ENCODE measurements around the gene SLC12A5.

- TF ChIP-seq POLR2A (IDR thresholded peaks at IDR 0.05; ENCODE audit: low read depth, low read length) (no peak), CTCF (conservative IDR thresholded peaks at IDR 0.05; ENCODE audit: low read depth, low read length) (no peak), BHLHE40 (IDR thresholded peaks at IDR 0.05; ENCODE audit: low read depth, low read length) (no peak), RFX5 (IDR thresholded peaks at IDR 0.05; ENCODE audit: low read depth, low read length) (no peak), RCOR1 (IDR thresholded peaks at IDR 0.05; ENCODE audit: insufficient replicate concordance, low read length) (no peak), RAD21 (IDR thresholded peaks at IDR 0.05; ENCODE audit: low read length) (no peak)
Observed at GRCh38 chr20:45983279-45983743, 45.7 kb upstream of the SLC12A5 start.
